Measurements from ENCODE around the gene PSMB3.

PSMB3 gene

DNA sequence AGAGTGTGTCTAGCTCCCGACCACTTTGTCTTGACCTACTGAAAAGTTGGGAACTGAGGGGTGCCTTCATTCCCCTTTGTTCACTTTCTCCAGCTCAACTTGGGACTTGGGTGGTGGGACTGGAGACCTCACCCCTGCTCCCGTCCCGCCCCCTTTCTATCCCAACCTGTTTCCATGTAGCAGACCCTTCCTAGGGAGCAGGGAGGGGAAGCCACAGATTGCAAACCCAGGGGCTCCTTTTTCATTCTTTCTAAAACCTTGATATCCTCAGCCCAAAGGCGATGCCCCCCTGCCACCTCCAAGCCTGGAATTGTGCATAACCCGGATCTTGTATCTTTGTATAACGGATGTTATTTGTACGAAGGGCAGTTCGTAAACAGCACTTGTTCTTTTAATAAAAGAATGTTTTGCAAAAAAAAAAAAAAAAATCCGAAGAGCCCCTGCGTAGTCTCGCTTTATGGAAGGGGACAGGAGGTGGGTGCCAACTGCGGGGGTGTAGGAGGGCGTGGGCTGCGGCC lies 23.1 kb upstream of the PSMB3 start:
- H3K4me1 ChIP-seq (ENCODE audit: control insufficient read depth, insufficient read depth, low read length), result peaks cover 43% of the 10 kb centered on the region
- peaks cover 4 to 10% of the 10 kb centered on the region in 2 donors for H3K36me3 ChIP-seq (ENCODE audit: control insufficient read depth in 2 of 2, insufficient read depth in 2 of 2, low read length in 2 of 2)
- peak overlapping the region; percentile 64 for H3K27ac ChIP-seq (ENCODE audit: low read length)
- peak overlapping the region; percentile 51 to 88 for H3K4me3 ChIP-seq (ENCODE audit: low read length in 2 of 2)
- H3K9ac ChIP-seq (ENCODE audit: low read length in 2 of 2), result peak overlapping the region; percentile 71 to 74
- H3K27me3 ChIP-seq (ENCODE audit: control insufficient read depth in 1 of 2, insufficient read depth in 2 of 2, low read length in 2 of 2), result no peaks in the 10 kb centered on the region
- H3K9me3 ChIP-seq (ENCODE audit: control insufficient read depth in 2 of 2, low read length in 2 of 2), result no peaks in the 10 kb centered on the region

DNA sequence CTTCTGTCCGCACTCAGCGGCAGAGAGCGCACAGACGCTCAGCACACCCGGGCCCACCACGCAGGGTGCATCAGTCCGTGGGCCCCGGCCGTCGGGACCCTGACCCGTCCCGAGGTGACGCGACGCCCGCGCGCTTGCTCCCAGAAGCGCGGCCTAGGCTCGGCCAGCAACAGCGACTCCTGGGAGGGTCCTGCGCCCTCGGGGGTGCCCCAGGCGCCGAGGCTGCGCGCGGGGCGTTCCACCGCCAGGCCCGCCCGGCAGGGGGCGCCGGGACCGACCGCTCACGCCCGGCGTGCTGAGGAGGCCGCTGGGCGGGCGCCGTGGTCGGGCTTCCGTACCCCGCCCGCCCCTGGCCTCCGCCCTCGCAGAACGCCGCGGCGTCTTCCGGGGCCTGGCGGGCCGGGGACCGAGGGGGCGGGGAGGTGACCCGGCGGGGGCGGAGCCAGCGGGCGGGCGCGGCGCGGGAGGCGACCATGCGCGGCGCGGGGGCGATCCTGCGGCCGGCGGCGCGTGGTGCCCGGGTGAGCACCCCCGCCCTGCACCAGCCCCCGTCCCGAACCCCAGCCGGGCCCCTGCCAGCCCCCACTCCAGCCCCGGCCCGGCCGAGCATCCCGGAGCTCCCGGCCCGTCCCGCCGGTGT lies 22.5 kb upstream of the PSMB3 start, which contains the start of gene CISD3:
Gene CISD3, plus strand, starts transcription at position 456 of the 640 bp plus-strand sequence. Its CDS starts 18 bp downstream, at position 474.
- Histone ChIP-seq H3K27ac (ENCODE audit: low read length) (peak within 1 kb of the TSS; percentile 88), H3K4me3 (ENCODE audit: low read length in 2 of 2) (peak within 1 kb of the TSS; percentile 86 to 88), H3K27me3 (ENCODE audit: control insufficient read depth in 1 of 2, insufficient read depth in 2 of 2, low read length in 2 of 2) (no peaks in the 10 kb centered on the region), H3K9ac (ENCODE audit: low read length in 2 of 2) (peak within 1 kb of the TSS; percentile 86), H3K9me3 (ENCODE audit: control insufficient read depth in 2 of 2, low read length in 2 of 2) (no peaks in the 10 kb centered on the region), H3K36me3 (ENCODE audit: control insufficient read depth in 2 of 2, insufficient read depth in 2 of 2, low read length in 2 of 2) (peaks cover 4 to 10% of the 10 kb centered on the region in 2 donors), H3K4me1 (ENCODE audit: control insufficient read depth, insufficient read depth, low read length) (peaks cover 38% of the 10 kb centered on the region)

DNA sequence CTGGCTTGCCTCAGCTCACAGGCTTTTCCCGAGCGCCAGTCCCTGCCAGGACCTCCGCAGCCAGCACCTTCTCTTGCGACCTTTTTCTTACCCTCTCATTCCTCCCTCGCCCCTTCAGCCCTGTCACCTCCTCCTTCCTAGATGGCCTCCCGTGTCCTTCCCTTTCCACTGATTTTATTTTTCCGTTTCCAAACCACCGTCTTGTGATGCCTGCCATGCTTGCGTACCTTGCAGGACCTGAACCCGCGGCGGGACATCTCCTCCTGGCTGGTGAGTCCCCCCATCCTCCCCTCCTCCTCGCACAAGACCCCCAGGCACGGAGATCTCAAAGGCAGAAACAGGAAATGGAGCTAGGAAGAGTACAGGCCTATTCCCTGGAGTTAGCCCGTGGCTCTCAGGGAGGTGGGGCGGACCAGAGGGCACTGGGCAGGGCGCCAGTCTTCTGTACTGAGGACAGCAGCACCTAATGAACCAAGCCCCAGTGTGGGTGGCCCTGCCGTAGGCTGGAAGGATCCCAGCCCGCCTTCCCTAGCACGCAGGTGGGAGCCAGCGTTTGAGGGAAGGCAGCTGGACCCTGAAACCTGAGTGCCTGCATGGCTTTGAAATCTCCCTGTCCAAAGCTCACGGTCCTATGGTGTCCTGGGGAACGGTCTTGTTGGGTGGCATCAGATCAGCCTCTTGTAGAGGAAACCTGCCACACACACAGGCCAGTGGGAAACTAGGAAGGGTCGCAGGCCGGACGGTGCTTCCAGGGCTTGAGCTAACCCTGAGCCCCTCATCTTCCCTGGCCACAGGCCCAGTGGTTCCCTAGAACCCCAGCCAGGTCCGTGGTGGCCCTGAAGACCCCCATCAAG lies 21.8 kb upstream of the PSMB3 start:
- peak overlapping the region; percentile 86 for H3K9ac ChIP-seq (ENCODE audit: low read length in 2 of 2)
- H3K27me3 ChIP-seq (ENCODE audit: control insufficient read depth in 1 of 2, insufficient read depth in 2 of 2, low read length in 2 of 2), result no peaks in the 10 kb centered on the region
- peak overlapping the region; percentile 88 for H3K27ac ChIP-seq (ENCODE audit: low read length)
- H3K36me3 ChIP-seq (ENCODE audit: control insufficient read depth in 2 of 2, insufficient read depth in 2 of 2, low read length in 2 of 2), result peaks cover 4 to 12% of the 10 kb centered on the region in 2 donors
- H3K4me1 ChIP-seq (ENCODE audit: control insufficient read depth, insufficient read depth, low read length), result peaks cover 43% of the 10 kb centered on the region
- H3K9me3 ChIP-seq (ENCODE audit: control insufficient read depth in 2 of 2, low read length in 2 of 2), result no peaks in the 10 kb centered on the region
- H3K4me3 ChIP-seq (ENCODE audit: low read length in 2 of 2), result peak overlapping the region; percentile 86 to 88

DNA sequence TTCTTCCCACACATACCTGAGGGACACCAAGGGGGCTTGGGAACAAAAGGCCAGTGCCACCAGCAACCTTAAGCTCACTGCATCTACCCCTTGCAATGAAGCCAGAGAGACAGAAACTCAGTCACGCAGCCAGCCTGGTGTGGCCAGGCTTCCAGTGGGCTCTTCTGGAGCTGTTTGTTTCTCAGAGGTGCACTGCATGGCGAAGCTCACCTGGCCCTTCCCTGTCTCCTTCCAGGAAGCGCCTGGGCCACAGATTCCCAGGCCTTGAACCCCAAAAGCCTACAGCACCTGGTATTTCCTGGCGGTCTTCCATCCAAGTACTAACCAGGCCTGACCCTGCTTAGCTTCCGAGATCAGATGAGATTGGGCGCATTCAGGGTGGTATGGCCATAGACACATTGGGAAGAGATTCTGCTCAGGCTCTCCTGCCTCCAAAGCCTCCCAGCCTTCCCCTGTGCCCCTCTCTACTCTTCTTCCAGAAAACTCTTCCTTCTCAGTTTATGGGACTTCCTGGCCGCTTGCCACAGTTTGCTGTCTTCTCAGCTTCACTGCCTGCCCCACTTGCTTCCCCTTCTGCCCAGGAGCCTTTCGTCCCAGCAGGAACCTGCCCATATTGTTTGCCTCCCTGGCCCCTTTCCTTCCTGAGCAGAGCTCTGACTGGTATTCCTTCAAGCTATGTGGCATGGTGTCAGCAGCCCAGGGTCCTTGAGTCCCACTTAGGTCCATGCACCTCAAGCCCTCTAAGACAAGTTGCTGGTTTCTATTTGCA lies 20.8 kb upstream of the PSMB3 start:
- H3K27ac ChIP-seq (ENCODE audit: low read length), result peak overlapping the region; percentile 88
- H3K27me3 ChIP-seq (ENCODE audit: control insufficient read depth in 1 of 2, insufficient read depth in 2 of 2, low read length in 2 of 2), result no peaks in the 10 kb centered on the region
- peak overlapping the region in 1 of 2 donors; percentile 86 for H3K9ac ChIP-seq (ENCODE audit: low read length in 2 of 2)
- H3K4me3 ChIP-seq (ENCODE audit: low read length in 2 of 2), result peak overlapping the region in 1 of 2 donors; percentile 88
- peaks cover 4 to 16% of the 10 kb centered on the region in 2 donors for H3K36me3 ChIP-seq (ENCODE audit: control insufficient read depth in 2 of 2, insufficient read depth in 2 of 2, low read length in 2 of 2)
- no peaks in the 10 kb centered on the region for H3K9me3 ChIP-seq (ENCODE audit: control insufficient read depth in 2 of 2, low read length in 2 of 2)
- H3K4me1 ChIP-seq (ENCODE audit: control insufficient read depth, insufficient read depth, low read length), result peaks cover 43% of the 10 kb centered on the region

DNA sequence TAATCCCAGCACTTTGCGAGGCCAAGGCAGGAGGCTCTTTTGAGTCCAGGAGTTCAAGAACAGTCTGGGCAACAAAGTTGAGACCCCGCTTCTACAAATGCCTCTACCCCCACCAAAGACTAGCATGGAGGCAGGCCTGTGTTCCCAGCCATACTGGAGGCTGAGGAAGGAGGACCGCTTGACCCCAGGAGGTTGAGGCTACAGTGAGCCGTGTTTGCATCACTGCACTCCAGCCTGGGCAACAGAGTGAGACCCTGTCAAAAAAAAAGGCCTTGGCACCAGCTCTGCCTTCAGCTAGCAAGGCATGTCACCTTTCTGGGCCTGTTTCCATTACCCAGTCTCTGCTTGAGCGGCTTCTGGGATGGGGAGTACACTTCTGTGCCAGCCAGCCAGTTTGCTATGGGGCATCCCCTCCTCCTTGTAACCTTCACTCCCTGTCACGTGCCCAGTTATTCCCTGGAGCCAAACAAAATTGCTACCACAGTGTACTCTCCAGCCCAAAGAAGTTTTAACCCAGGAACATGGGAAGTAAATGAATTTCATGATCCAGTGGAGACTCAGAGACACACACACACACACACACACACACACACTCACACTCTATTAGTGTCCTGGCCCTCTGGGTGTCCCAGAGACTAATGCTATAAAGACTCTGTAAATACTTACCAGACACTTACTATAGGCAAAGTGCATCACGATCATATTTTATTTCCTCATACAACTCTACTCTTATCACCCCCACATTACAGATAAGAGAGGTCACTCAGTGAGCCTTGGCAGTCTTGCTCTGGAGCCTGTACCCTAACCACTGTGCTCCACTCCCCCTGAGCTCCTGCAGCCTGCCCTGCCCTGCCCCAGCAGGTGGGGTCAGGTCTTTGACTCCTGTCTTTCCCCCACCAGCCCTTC lies 19.9 kb upstream of the PSMB3 start:
- no peaks in the 10 kb centered on the region for H3K27me3 ChIP-seq (ENCODE audit: control insufficient read depth in 1 of 2, insufficient read depth in 2 of 2, low read length in 2 of 2)
- H3K36me3 ChIP-seq (ENCODE audit: control insufficient read depth in 2 of 2, insufficient read depth in 2 of 2, low read length in 2 of 2), result peaks cover 4 to 17% of the 10 kb centered on the region in 2 donors
- H3K4me1 ChIP-seq (ENCODE audit: control insufficient read depth, insufficient read depth, low read length), result peaks cover 43% of the 10 kb centered on the region
- H3K27ac ChIP-seq (ENCODE audit: low read length), result peak overlapping the region; percentile 88
- no peaks in the 10 kb centered on the region for H3K9me3 ChIP-seq (ENCODE audit: control insufficient read depth in 2 of 2, low read length in 2 of 2)
- H3K9ac ChIP-seq (ENCODE audit: low read length in 2 of 2), result peak overlapping the region in 1 of 2 donors; percentile 19
- no peak overlapping the region for H3K4me3 ChIP-seq (ENCODE audit: low read length in 2 of 2)

DNA sequence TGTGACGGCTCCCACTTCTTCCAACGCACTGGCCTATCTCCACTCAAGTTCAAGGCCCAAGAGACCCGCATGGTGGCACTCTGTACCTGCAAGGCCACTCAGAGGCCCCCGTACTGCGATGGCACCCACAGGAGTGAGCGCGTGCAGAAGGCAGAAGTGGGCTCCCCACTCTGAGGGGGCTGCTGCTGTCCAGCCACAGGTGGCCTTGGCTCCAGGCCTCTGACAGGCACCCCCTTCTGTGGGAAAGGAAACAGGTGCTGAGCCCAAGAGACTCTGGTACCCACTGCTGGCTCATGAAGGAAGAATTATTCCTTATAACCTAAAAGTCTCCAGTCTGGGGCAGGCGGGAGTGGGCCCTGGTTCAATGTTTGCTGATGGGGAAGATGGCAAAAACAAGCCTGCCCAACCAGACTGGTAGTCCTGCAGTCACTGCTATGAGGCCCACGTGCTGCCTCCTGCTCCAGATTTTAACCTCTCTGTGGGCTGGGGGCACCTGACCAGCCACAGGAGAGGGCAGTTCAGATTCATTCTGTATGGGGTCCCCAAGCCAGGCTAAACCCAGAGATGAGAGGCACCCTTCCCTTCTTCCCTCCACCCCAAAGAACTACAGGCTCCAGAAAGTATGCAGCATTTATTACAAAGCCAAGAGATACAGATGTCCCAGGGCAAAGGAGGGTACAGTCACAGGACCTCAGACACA lies 19.1 kb upstream of the PSMB3 start:
- Histone ChIP-seq H3K4me3 (ENCODE audit: low read length in 2 of 2) (no peak overlapping the region), H3K9me3 (ENCODE audit: control insufficient read depth in 2 of 2, low read length in 2 of 2) (no peaks in the 10 kb centered on the region), H3K27me3 (ENCODE audit: control insufficient read depth in 1 of 2, insufficient read depth in 2 of 2, low read length in 2 of 2) (no peaks in the 10 kb centered on the region), H3K27ac (ENCODE audit: low read length) (peak overlapping the region; percentile 11), H3K36me3 (ENCODE audit: control insufficient read depth in 2 of 2, insufficient read depth in 2 of 2, low read length in 2 of 2) (peaks cover 10 to 19% of the 10 kb centered on the region in 2 donors), H3K9ac (ENCODE audit: low read length in 2 of 2) (peak overlapping the region in 1 of 2 donors; percentile 13), H3K4me1 (ENCODE audit: control insufficient read depth, insufficient read depth, low read length) (peaks cover 43% of the 10 kb centered on the region)

DNA sequence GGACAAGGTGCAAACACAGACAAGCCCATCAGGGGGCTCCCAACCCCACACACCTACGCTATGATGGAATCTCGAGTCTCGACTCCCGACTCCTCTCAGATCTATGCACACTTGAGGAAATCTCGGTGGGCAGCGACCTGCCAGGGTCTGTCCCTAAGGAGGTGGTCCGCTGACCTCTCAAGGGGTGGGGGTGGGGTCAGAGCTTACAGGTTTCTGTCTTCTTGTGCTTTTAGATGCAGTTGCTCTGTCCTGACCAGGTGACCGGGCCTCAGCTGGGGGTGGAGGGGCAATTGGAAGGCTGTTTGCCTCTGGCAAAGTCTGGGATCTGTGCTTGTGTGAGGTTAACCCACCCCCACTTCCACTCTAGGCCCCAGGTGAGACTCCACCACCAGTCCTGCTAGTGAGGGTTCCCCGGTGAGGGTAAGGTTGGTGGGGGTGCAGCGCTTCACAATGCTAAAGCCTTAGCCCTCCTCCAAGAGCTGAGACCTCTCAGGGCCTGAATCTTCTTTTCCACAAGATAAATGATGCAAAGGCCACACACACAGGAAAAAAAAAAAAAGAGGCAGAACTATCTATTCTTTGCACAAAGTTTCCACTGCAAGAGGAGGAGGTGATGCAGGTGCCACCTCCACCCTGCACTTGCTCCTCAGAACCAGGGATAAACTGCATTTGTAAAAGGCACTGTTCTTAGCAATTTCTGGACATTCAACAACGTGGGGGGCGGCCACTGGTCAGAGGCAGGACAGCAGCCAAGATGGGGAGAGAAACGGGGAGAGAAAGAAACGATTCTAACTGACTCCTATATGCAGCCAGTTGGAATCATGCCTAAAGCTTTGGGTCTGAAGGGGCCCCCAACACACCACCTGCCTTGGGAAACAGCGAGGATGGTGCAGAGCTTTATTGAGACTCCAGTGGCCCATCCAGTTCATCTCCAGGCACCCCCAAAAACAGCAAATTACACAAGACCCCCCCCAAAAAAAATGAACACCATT lies 18.3 kb upstream of the PSMB3 start:
- H3K27me3 ChIP-seq (ENCODE audit: control insufficient read depth in 1 of 2, insufficient read depth in 2 of 2, low read length in 2 of 2), result no peaks in the 10 kb centered on the region
- H3K9me3 ChIP-seq (ENCODE audit: control insufficient read depth in 2 of 2, low read length in 2 of 2), result no peaks in the 10 kb centered on the region
- H3K9ac ChIP-seq (ENCODE audit: low read length in 2 of 2), result no peak overlapping the region
- peaks cover 10 to 21% of the 10 kb centered on the region in 2 donors for H3K36me3 ChIP-seq (ENCODE audit: control insufficient read depth in 2 of 2, insufficient read depth in 2 of 2, low read length in 2 of 2)
- no peak overlapping the region for H3K4me3 ChIP-seq (ENCODE audit: low read length in 2 of 2)
- peaks cover 39% of the 10 kb centered on the region for H3K4me1 ChIP-seq (ENCODE audit: control insufficient read depth, insufficient read depth, low read length)
- H3K27ac ChIP-seq (ENCODE audit: low read length), result no peak overlapping the region

DNA sequence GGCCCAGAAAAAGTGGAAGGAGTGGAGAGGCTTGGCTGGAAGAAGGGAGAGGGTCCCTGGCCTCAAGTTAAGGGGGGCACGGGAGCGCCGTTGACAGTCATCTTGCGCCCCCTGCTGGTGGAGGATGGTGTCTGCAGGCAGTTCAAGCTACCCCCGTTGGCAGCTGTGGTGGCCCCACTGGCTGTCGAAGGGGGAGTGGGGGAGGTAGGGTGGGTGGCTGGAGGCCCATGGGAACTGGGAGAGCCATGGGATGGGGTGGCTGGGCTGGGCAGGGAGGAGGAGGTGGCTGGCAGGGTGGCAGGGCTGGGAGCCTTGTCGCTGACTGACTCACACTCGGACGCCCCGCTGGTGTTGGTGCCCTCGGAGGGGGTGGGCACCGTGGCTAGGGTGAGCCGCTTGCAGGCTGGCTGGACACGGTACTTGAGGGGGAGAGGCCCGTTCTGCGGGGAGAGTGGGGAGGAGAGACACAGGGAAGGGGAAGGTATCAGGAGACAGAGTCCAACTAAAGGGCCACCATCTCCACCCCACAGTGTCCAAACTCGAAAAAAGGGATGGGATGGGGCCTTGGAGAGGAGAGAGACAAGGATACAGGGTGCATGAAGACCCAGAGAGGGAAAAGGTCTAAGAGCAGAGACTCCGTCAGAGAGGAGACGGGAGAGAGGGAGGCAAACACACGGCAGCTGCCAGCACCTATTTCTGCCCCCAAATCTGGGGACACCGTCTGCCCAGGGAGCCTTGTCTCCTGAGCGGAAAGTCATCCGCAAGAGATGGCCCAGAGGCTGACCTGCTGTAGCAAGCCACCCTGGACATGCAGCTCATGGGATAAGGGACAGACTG lies 17.2 kb upstream of the PSMB3 start:
- Histone ChIP-seq H3K27ac (ENCODE audit: low read length) (no peak overlapping the region), H3K9me3 (ENCODE audit: control insufficient read depth in 2 of 2, low read length in 2 of 2) (no peaks in the 10 kb centered on the region), H3K9ac (ENCODE audit: low read length in 2 of 2) (no peak overlapping the region), H3K4me3 (ENCODE audit: low read length in 2 of 2) (no peak overlapping the region), H3K27me3 (ENCODE audit: control insufficient read depth in 1 of 2, insufficient read depth in 2 of 2, low read length in 2 of 2) (no peaks in the 10 kb centered on the region), H3K4me1 (ENCODE audit: control insufficient read depth, insufficient read depth, low read length) (peaks cover 34% of the 10 kb centered on the region), H3K36me3 (ENCODE audit: control insufficient read depth in 2 of 2, insufficient read depth in 2 of 2, low read length in 2 of 2) (peaks cover 10 to 24% of the 10 kb centered on the region in 2 donors)
